ENCODE measurements around the gene KLC1. TPM values are rescaled to one million over a fixed set of nuclear protein-coding genes. Genes with fewer than 3 reads are reported as not detected.
"Not testable (repeated sequence)": the region's sequence is repeated elsewhere in the genome, so short reads cannot be mapped to it uniquely, and the experiment has no call there.

Gene KLC1
- total RNA-seq, 1 donor from 2014 or later = 244 TPM

- not testable (repeated sequence) for DNase-seq (ENCODE audit: low read depth)
Observed at GRCh38 chr14:103691655-103692054, 62.6 kb downstream of the KLC1 start.

GRCh38 chr14:103692159-103692558, 63.1 kb downstream of the KLC1 start:
- DNase-seq (ENCODE audit: low read depth) = no peak

- DNase-seq (ENCODE audit: low read depth) = no peak
Observed at GRCh38 chr14:103692871-103693270, 63.9 kb downstream of the KLC1 start.

- no peak for DNase-seq (ENCODE audit: low read depth)
Observed at GRCh38 chr14:103693515-103693914, 64.5 kb downstream of the KLC1 start.

- no peak for DNase-seq (ENCODE audit: low read depth)
Observed at GRCh38 chr14:103694572-103695026, 65.6 kb downstream of the KLC1 start.

- no peak for DNase-seq (ENCODE audit: low read depth)
Observed at GRCh38 chr14:103695296-103696069, 66.5 kb downstream of the KLC1 start.

- no peak for DNase-seq (ENCODE audit: low read depth)
Observed at GRCh38 chr14:103696070-103696402, 67.0 kb downstream of the KLC1 start.

- DNase-seq (ENCODE audit: low read depth) = no peak
Observed at GRCh38 chr14:103696466-103697071, 67.6 kb downstream of the KLC1 start.

GRCh38 chr14:103697206-103697602, 68.2 kb downstream of the KLC1 start:
- DNase-seq (ENCODE audit: low read depth) = no peak

GRCh38 chr14:103697603-103698379, 68.8 kb downstream of the KLC1 start:
- DNase-seq (ENCODE audit: low read depth) = no peak

GRCh38 chr14:103698380-103699260, 69.6 kb downstream of the KLC1 start:
- no peak for DNase-seq (ENCODE audit: low read depth)

- DNase-seq (ENCODE audit: low read depth) = no peak
Observed at GRCh38 chr14:103699261-103699661, 70.2 kb downstream of the KLC1 start.

GRCh38 chr14:103699901-103700752, 71.1 kb downstream of the KLC1 start:
- DNase-seq (ENCODE audit: low read depth) = no peak

GRCh38 chr14:103700753-103701490, 71.9 kb downstream of the KLC1 start:
- no peak for DNase-seq (ENCODE audit: low read depth)

- no peak for DNase-seq (ENCODE audit: low read depth)
Observed at GRCh38 chr14:103702095-103702494, 73.1 kb downstream of the KLC1 start.

GRCh38 chr14:103702497-103703432, 73.8 kb downstream of the KLC1 start:
- no peak for DNase-seq (ENCODE audit: low read depth)

- no peak for DNase-seq (ENCODE audit: low read depth)
Observed at GRCh38 chr14:103703433-103704385, 74.7 kb downstream of the KLC1 start.

- DNase-seq (ENCODE audit: low read depth) = no peak
Observed at GRCh38 chr14:103704708-103705107, 75.7 kb downstream of the KLC1 start.

All from renal cortical epithelial cell (primary cell).